ENCODE measurements around the gene HERC4. TPM values are rescaled to one million over a fixed set of nuclear protein-coding genes. Genes with fewer than 3 reads are reported as not detected.

The HERC4 gene
- total RNA-seq, 1 donor: 125 TPM

DNA sequence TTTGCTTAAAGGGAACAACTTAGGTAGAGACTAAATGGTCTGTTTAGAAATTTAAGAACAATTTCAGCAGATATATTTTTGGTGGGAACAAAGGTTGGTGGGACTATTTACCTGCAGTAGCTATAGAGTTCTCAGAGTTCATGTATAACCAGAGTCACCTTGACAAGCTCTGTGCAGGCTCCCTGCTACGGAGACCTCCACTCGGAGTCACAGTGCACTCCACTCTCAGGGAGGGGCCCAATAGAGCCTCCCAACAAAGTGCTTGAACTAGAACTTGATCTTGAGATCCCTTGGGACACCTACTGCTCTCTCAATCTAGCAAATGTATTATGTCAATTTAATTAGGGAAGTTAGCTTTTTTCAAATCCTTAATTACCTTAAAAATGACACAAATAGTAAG lies 36.5 kb upstream of the HERC4 start:
- Histone ChIP-seq H3K4me2 (ENCODE audit: insufficient read depth, low read length) (no peak overlapping the region), H2AFZ (ENCODE audit: low read length) (no peak overlapping the region), H3K79me2 (ENCODE audit: insufficient read depth, low read length) (peaks cover 67% of the 10 kb centered on the region), H3K9me3 (ENCODE audit: low read depth, low read length) (no peaks in the 10 kb centered on the region), H3K27ac (ENCODE audit: low read depth, low read length) (no peak overlapping the region), H4K20me1 (ENCODE audit: insufficient read depth, low read length) (no peaks in the 10 kb centered on the region), H3K36me3 (ENCODE audit: insufficient read depth, low read length) (peaks cover 21% of the 10 kb centered on the region), H3K4me3 (ENCODE audit: insufficient read depth, low read length) (no peak overlapping the region), H3K27me3 (ENCODE audit: insufficient read depth, low read length) (no peaks in the 10 kb centered on the region), H3K4me1 (ENCODE audit: insufficient read depth, low read length) (peaks cover 26% of the 10 kb centered on the region)
- TF ChIP-seq, protein P1, sequence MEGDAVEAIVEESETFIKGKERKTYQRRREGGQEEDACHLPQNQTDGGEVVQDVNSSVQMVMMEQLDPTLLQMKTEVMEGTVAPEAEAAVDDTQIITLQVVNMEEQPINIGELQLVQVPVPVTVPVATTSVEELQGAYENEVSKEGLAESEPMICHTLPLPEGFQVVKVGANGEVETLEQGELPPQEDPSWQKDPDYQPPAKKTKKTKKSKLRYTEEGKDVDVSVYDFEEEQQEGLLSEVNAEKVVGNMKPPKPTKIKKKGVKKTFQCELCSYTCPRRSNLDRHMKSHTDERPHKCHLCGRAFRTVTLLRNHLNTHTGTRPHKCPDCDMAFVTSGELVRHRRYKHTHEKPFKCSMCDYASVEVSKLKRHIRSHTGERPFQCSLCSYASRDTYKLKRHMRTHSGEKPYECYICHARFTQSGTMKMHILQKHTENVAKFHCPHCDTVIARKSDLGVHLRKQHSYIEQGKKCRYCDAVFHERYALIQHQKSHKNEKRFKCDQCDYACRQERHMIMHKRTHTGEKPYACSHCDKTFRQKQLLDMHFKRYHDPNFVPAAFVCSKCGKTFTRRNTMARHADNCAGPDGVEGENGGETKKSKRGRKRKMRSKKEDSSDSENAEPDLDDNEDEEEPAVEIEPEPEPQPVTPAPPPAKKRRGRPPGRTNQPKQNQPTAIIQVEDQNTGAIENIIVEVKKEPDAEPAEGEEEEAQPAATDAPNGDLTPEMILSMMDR (IDR thresholded peaks at IDR 0.05; ENCODE audit: extremely low read depth, low read depth, low read length): no peak
- no peak for DNase-seq (ENCODE audit: insufficient read length, low spot score, missing footprints)

DNA sequence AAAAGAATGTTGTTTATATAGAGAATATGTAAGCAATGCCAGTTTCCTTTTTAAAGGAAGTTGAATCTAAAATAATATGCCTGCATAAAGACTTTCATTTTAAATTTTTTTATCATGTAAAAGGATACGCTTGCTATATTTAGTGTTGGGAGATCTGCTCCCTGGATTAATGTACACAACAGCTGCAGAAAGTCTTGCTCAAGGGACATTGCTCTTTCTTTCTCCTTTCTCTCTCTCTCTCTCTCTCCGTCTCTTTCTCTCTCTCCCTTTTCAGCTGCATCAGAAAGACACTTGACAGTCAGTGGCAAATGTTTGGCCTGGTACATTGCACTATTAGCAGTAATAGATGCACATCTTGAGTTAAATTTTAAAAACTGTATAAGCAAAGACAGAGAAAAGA lies 34.9 kb upstream of the HERC4 start:
- Histone ChIP-seq H3K27me3 (ENCODE audit: insufficient read depth, low read length) (no peaks in the 10 kb centered on the region), H3K79me2 (ENCODE audit: insufficient read depth, low read length) (peaks cover 60% of the 10 kb centered on the region), H3K4me3 (ENCODE audit: insufficient read depth, low read length) (no peak overlapping the region), H4K20me1 (ENCODE audit: insufficient read depth, low read length) (no peaks in the 10 kb centered on the region), H3K9me3 (ENCODE audit: low read depth, low read length) (no peaks in the 10 kb centered on the region), H3K27ac (ENCODE audit: low read depth, low read length) (no peak overlapping the region), H3K36me3 (ENCODE audit: insufficient read depth, low read length) (peaks cover 17% of the 10 kb centered on the region), H3K4me1 (ENCODE audit: insufficient read depth, low read length) (peaks cover 40% of the 10 kb centered on the region), H2AFZ (ENCODE audit: low read length) (no peak overlapping the region), H3K4me2 (ENCODE audit: insufficient read depth, low read length) (peak overlapping the region; percentile 24)
- TF ChIP-seq, protein P1 (IDR thresholded peaks at IDR 0.05; ENCODE audit: extremely low read depth, low read depth, low read length): no peak
- no peak for DNase-seq (ENCODE audit: insufficient read length, low spot score, missing footprints)

- TF ChIP-seq, protein P1 (IDR thresholded peaks at IDR 0.05; ENCODE audit: extremely low read depth, low read depth, low read length): no peak
- peaks cover 62% of the 10 kb centered on the region for H3K79me2 ChIP-seq (ENCODE audit: insufficient read depth, low read length)
- peak within 1 kb of the TSS; percentile 71 for H3K4me3 ChIP-seq (ENCODE audit: insufficient read depth, low read length)
- H2AFZ ChIP-seq (ENCODE audit: low read length): no peak within 1 kb of the TSS
- no peaks in the 10 kb centered on the region for H3K9me3 ChIP-seq (ENCODE audit: low read depth, low read length)
- H3K27me3 ChIP-seq (ENCODE audit: insufficient read depth, low read length): no peaks in the 10 kb centered on the region
- H3K4me2 ChIP-seq (ENCODE audit: insufficient read depth, low read length): peak within 1 kb of the TSS; percentile 95
- DNase-seq (ENCODE audit: insufficient read length, low spot score, missing footprints): no peak
- H3K4me1 ChIP-seq (ENCODE audit: insufficient read depth, low read length): peaks cover 45% of the 10 kb centered on the region
- H4K20me1 ChIP-seq (ENCODE audit: insufficient read depth, low read length): no peaks in the 10 kb centered on the region
- peak within 1 kb of the TSS; percentile 10 for H3K27ac ChIP-seq (ENCODE audit: low read depth, low read length)
- H3K36me3 ChIP-seq (ENCODE audit: insufficient read depth, low read length): peaks cover 13% of the 10 kb centered on the region
Observed at GRCh38 chr10:68109331-68109730, 34.2 kb upstream of the HERC4 start, which contains the start of gene MYPN. TSS of gene MYPN (plus strand) at chr10:68109488. CDS start at chr10:68121439, 11,951 bp downstream.

DNA sequence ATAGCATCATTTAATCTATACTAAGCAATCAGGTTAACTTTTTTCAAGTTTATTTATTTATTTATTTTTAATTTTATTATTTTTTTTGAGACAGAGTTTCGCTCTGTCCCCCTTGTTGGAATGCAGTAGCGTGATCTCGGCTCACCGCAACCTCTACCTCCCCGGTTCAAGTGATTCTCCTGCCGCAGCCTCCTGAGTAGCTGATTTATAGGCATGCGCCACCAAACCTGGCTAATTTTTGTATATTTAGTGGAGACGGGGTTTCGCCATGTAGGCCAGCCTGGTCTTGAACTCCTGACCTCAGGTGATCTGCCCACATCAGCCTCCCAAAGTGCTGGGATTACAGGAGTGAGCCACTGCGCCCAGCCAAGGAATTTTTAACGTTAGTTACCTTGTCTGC lies 33.6 kb upstream of the HERC4 start:
- no peak overlapping the region for H3K4me3 ChIP-seq (ENCODE audit: insufficient read depth, low read length)
- no peak overlapping the region for H2AFZ ChIP-seq (ENCODE audit: low read length)
- no peaks in the 10 kb centered on the region for H4K20me1 ChIP-seq (ENCODE audit: insufficient read depth, low read length)
- H3K4me1 ChIP-seq (ENCODE audit: insufficient read depth, low read length): peaks cover 52% of the 10 kb centered on the region
- no peak for DNase-seq (ENCODE audit: insufficient read length, low spot score, missing footprints)
- peaks cover 64% of the 10 kb centered on the region for H3K79me2 ChIP-seq (ENCODE audit: insufficient read depth, low read length)
- TF ChIP-seq, protein P1 (IDR thresholded peaks at IDR 0.05; ENCODE audit: extremely low read depth, low read depth, low read length): no peak
- H3K9me3 ChIP-seq (ENCODE audit: low read depth, low read length): no peaks in the 10 kb centered on the region
- H3K4me2 ChIP-seq (ENCODE audit: insufficient read depth, low read length): peak overlapping the region; percentile 95
- H3K36me3 ChIP-seq (ENCODE audit: insufficient read depth, low read length): peaks cover 13% of the 10 kb centered on the region
- H3K27ac ChIP-seq (ENCODE audit: low read depth, low read length): no peak overlapping the region
- H3K27me3 ChIP-seq (ENCODE audit: insufficient read depth, low read length): no peaks in the 10 kb centered on the region
